GM10266 (cell line): ENCODE measurements around the gene CPNE7.

ENCODE experiments used
- DNase-seq: peaks from one replicate; pipeline ENCODE4 v3.0.0; 2012; ENCODE audit errors: extremely low spot score
- CTCF ChIP-seq: IDR thresholded peaks from 2 replicates; pipeline ENCODE4 v1.5.1; 2012; ENCODE audit warnings: mild to moderate bottlenecking, low read depth; ENCODE audit not compliant: control insufficient read depth, insufficient read depth; ENCODE audit errors: missing control alignments

Gene CPNE7

GRCh38 chr16:89637379-89637778 lies 61.8 kb downstream of the CPNE7 start:
- no peak for DNase-seq
- TF ChIP-seq CTCF: no peak

GRCh38 chr16:89638455-89638854 lies 62.9 kb downstream of the CPNE7 start:
- TF ChIP-seq CTCF: no peak
- DNase-seq: no peak

- DNase-seq: no peak
- TF ChIP-seq CTCF: no peak
Measured at GRCh38 chr16:89639385-89639784, 63.8 kb downstream of the CPNE7 start.

- TF ChIP-seq CTCF: no peak
- DNase-seq: no peak
Measured at GRCh38 chr16:89641458-89642119, 66.0 kb downstream of the CPNE7 start.

GRCh38 chr16:89642574-89642973 lies 67.0 kb downstream of the CPNE7 start:
- TF ChIP-seq CTCF: no peak
- DNase-seq: no peak

- TF ChIP-seq CTCF: no peak
- no peak for DNase-seq
Measured at GRCh38 chr16:89643769-89644300, 68.3 kb downstream of the CPNE7 start.

- DNase-seq: no peak
- TF ChIP-seq CTCF: no peak
Measured at GRCh38 chr16:89645122-89645521, 69.6 kb downstream of the CPNE7 start.
